OCI-LY1 (cell line): Measurements from ENCODE around the gene TTLL11.

Source experiments
- H2AFZ ChIP-seq: fragments of 200-600 bp; sonication (generic), shearing (Covaris generic); 2 replicates; pipeline ENCODE4 v1.6.0; 2014; ENCODE audit warnings: antibody characterized with exemption, mild to moderate bottlenecking, low read length
- H3F3A ChIP-seq: fragments of 200-600 bp; sonication (generic), shearing (Covaris generic); 2 replicates; pipeline ENCODE4 v1.6.0; 2014; ENCODE audit warnings: mild to moderate bottlenecking, antibody characterized with exemption, low read length, moderate library complexity; ENCODE audit not compliant: insufficient read depth
- H3K27ac ChIP-seq: fragments of 200-600 bp; sonication (generic); 2 replicates; pipeline ENCODE4 v1.5.1; 2014; ENCODE audit warnings: low read length, mixed run types, mild to moderate bottlenecking, low read depth; ENCODE audit not compliant: poor library complexity, severe bottlenecking
- H3K27me3 ChIP-seq: fragments of 200-600 bp; sonication (generic); 2 replicates; pipeline ENCODE4 v1.6.0; 2014; ENCODE audit warnings: antibody characterized with exemption, mild to moderate bottlenecking, low read length, moderate library complexity; ENCODE audit not compliant: insufficient read depth
- H3K36me3 ChIP-seq: fragments of 200-600 bp; sonication (generic); 2 replicates; pipeline ENCODE4 v1.6.1; 2014; ENCODE audit warnings: mild to moderate bottlenecking, antibody characterized with exemption, low read length, moderate library complexity, mixed read lengths; ENCODE audit not compliant: insufficient read depth
- H3K4me1 ChIP-seq: fragments of 200-600 bp; sonication (generic); 2 replicates; pipeline ENCODE4 v1.5.1; 2014; ENCODE audit warnings: mild to moderate bottlenecking, low read length, moderate library complexity; ENCODE audit not compliant: insufficient read depth, severe bottlenecking
- H3K4me2 ChIP-seq: fragments of 200-600 bp; sonication (generic), shearing (Covaris generic); 2 replicates; pipeline ENCODE4 v1.6.1; 2014; ENCODE audit warnings: low read length
- H3K4me3 ChIP-seq: fragments of 200-600 bp; sonication (generic); 2 replicates; pipeline ENCODE4 v1.5.1; 2014; ENCODE audit warnings: low read length, low read depth, mild to moderate bottlenecking, mixed read lengths; ENCODE audit not compliant: poor library complexity, severe bottlenecking
- H3K79me2 ChIP-seq: fragments of 200-600 bp; shearing (Covaris generic); 2 replicates; pipeline ENCODE4 v1.6.1; 2016; ENCODE audit warnings: mixed run types, low read length, mixed read lengths; ENCODE audit not compliant: insufficient read depth
- H3K9ac ChIP-seq: fragments of 200-600 bp; sonication (generic), shearing (Covaris generic); 2 replicates; pipeline ENCODE4 v1.6.1; 2014; ENCODE audit warnings: mild to moderate bottlenecking, low read length, mixed read lengths
- H3K9me2 ChIP-seq: fragments of 200-600 bp; sonication (generic), shearing (Covaris generic); 2 replicates; pipeline ENCODE4 v1.6.1; 2014; ENCODE audit warnings: low read depth, mild to moderate bottlenecking, low read length, mixed read lengths
- H3K9me3 ChIP-seq: fragments of 200-600 bp; shearing (Covaris generic); 2 replicates; pipeline ENCODE4 v1.6.1; 2014; ENCODE audit warnings: low read length, mixed read lengths
- H4K20me1 ChIP-seq: fragments of 200-600 bp; sonication (generic), shearing (Covaris generic); 2 replicates; pipeline ENCODE4 v1.6.0; 2016; ENCODE audit warnings: mild to moderate bottlenecking, low read length; ENCODE audit not compliant: insufficient read depth
- CTCF ChIP-seq: fragments of 200-600 bp; sonication (generic), shearing (Covaris generic); IDR thresholded peaks from 2 replicates; pipeline ENCODE4 v1.5.1; 2017; ENCODE audit warnings: mild to moderate bottlenecking, antibody characterized with exemption, low read length, moderate library complexity, mixed read lengths
- EZH2 ChIP-seq: fragments of 200-600 bp; sonication (generic), shearing (Covaris generic); IDR thresholded peaks from 2 replicates; pipeline ENCODE4 v1.8.0; 2017; ENCODE audit warnings: borderline replicate concordance, mixed run types, mild to moderate bottlenecking, antibody characterized with exemption, low read length, moderate library complexity, mixed read lengths

The TTLL11 gene

GRCh38 chr9:122133984-122134535 is 41.0 kb upstream of the TTLL11 start:
- no peaks in the 10 kb centered on the region for H3K36me3 ChIP-seq
- H3K4me2 ChIP-seq = no peak overlapping the region
- H3K79me2 ChIP-seq = no peaks in the 10 kb centered on the region
- no peak overlapping the region for H3K27ac ChIP-seq
- TF ChIP-seq EZH2 (no peak), CTCF (no peak)
- H2AFZ ChIP-seq = no peak overlapping the region
- H3K9ac ChIP-seq = no peak overlapping the region
- no peak overlapping the region for H3K4me3 ChIP-seq
- no peaks in the 10 kb centered on the region for H4K20me1 ChIP-seq
- no peaks in the 10 kb centered on the region for H3K27me3 ChIP-seq
- H3F3A ChIP-seq = no peaks in the 10 kb centered on the region
- no peaks in the 10 kb centered on the region for H3K4me1 ChIP-seq
- no peaks in the 10 kb centered on the region for H3K9me3 ChIP-seq
- H3K9me2 ChIP-seq = no peaks in the 10 kb centered on the region

- H3F3A ChIP-seq = no peaks in the 10 kb centered on the region
- no peak overlapping the region for H3K9ac ChIP-seq
- no peaks in the 10 kb centered on the region for H3K36me3 ChIP-seq
- H3K9me3 ChIP-seq = no peaks in the 10 kb centered on the region
- TF ChIP-seq EZH2 (no peak), CTCF (no peak)
- H3K27me3 ChIP-seq = 0 out of 2 replicates have a peak, but pooled peaks cover 5% of the 10 kb centered on the region
- H3K4me2 ChIP-seq = no peak overlapping the region
- no peaks in the 10 kb centered on the region for H3K4me1 ChIP-seq
- H3K4me3 ChIP-seq = no peak overlapping the region
- no peak overlapping the region for H2AFZ ChIP-seq
- H3K9me2 ChIP-seq = no peaks in the 10 kb centered on the region
- no peak overlapping the region for H3K27ac ChIP-seq
- no peaks in the 10 kb centered on the region for H3K79me2 ChIP-seq
- H4K20me1 ChIP-seq = no peaks in the 10 kb centered on the region
These were observed 40.3 kb upstream of the TTLL11 start for GRCh38 chr9:122133263-122133983.

GRCh38 chr9:122132539-122132938 is 39.4 kb upstream of the TTLL11 start:
- Histone ChIP-seq H3K9me2 (no peaks in the 10 kb centered on the region), H3K4me3 (no peak overlapping the region), H3K9ac (no peak overlapping the region), H3K4me1 (no peaks in the 10 kb centered on the region), H4K20me1 (no peaks in the 10 kb centered on the region), H3K9me3 (no peaks in the 10 kb centered on the region), H3K27me3 (0 out of 2 replicates have a peak, but pooled peaks cover 11% of the 10 kb centered on the region), H3K36me3 (no peaks in the 10 kb centered on the region), H3K79me2 (no peaks in the 10 kb centered on the region), H3K4me2 (no peak overlapping the region), H3K27ac (no peak overlapping the region), H3F3A (no peaks in the 10 kb centered on the region), H2AFZ (no peak overlapping the region)
- TF ChIP-seq CTCF = no peak
- TF ChIP-seq EZH2 = no peak
